Peyer's patch (tissue), 4 donors: ENCODE measurements around the gene TEAD4.

Source experiments
- CTCF ChIP-seq, 6 experiments: fragments of 450-650 bp in 4 of 6; fragments of 200-600 bp in 2 of 6; sonication (generic) in 1 of 6; IDR thresholded peaks; one replicate each; pipeline ENCODE4 v1.5.1; 2017 to 2019; ENCODE audit warnings: antibody characterized with exemption in 6 of 6, mild to moderate bottlenecking in 3 of 6, moderate library complexity in 1 of 6
- POLR2A ChIP-seq, 2 donors: fragments of 450-650 bp; IDR thresholded peaks; one replicate each; pipeline ENCODE4 v1.5.1; 2017; ENCODE audit warnings: antibody characterized with exemption in 2 of 2, mild to moderate bottlenecking in 2 of 2, moderate library complexity in 2 of 2

GRCh38 chr12:3038926-3039510, 79.8 kb downstream of the TEAD4 start:
- TF ChIP-seq CTCF (IDR thresholded peaks at IDR 0.05) (no peak), POLR2A (IDR thresholded peaks at IDR 0.05) (no peak)
